Stimulated activated CD8-positive, alpha-beta memory T cell treated with anti-CD3 and anti-CD28 coated beads, Interleukin-15, amount 100 ng/mL, for 1 hour (primary cell): ENCODE results near the gene CDR2L.

Experiments used
- DNase-seq: peaks from one replicate; pipeline ENCODE4 v3.0.0-alpha.2; 2020; ENCODE audit warnings: low read depth

Gene CDR2L

DNA sequence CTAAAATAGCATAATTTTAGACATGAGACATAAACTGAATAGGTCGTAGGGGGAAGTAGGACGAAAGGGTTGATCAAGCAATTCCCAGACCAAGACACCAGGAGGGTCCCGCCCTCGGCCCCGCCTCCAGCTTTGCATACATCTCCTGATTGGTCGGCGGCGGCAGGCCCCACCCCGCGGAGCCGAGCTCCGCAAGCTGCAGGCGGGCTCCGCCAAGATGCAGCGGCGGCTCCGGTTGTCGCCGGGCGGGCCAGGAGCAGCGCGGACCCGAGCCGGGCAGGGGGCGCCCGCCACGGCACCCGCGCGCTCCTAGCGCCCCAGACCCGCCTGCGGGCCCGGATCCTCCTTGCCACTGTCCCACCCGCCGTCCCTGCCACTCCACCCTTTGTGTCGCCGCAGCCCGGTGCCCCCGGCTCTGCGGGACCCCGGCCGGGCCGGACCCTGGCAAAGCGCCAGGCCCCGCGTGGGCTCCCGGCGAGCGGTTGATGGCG lies at the start of gene CDR2L:
CDR2L (plus strand) TSS at position 215 of the 491 bp plus-strand sequence. CDS start 412 bp downstream, outside the sequence.
- peak; percentile 88 for DNase-seq

DNA sequence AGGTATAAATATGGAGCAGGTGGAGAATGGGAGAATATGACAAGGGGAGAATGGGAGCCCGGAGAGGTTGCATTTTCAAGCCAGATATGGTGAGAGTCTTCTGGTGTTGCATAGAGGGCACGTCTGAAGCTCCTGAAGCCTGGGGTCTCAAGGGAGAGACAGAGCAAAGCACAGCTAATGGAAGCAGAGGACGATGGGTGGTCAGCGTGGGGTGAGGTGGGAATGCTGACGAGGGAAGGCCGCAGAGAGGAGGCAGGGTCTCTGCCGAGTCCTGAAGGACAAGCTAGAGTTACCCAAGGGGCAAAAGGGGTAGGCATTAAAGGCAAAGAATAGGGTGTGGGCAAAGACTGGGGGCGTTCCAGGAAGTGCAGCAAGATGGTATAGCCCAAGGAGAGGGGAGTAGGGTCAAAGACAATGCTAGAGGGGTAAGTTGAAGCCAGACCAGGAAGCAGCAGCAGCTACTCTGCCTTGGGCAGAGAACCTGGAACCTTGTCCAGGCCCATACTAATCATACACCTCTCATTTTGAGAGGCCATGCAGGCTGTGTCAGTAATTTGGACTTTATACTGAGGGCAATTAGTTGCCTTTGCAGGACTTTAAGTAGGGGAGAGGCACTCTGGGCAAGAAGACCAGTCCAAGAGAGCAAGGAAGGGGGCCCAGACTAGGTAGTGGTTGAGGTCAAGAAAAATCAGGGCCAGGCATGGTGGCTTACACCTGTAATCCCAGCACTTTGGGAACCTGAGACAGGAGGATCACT lies 49.1 kb upstream of the CDR2L start:
- DNase-seq = no peak

GRCh38 chr17:74939534-74939933 lies 47.9 kb upstream of the CDR2L start:
- DNase-seq = no peak

DNA sequence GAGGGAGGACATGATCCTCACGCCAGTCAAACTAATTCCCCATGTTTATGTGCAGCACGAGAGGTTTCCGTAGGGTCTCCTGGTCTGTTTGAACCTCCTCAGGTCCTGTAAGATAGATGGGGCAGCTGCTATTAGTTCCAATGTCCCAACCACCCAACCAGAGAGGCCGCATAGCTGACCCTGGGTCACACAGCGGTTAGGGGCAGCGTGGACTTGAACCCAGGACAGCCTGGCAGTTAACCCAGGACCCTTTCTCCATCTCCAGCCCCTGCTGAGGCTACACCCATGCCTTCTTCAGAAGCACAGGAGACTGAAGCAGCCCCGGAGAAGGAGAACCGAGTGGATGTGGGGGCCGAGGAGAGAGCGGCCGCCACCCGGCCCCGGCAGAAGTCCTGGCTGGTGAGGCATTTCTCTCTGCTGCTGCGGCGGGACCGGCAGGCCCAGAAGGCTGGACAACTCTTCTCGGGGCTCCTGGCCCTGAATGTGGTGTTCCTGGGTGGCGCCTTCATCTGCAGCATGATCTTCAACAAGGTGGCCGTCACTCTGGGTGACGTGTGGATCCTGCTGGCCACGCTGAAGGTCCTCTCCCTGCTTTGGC lies 46.2 kb upstream of the CDR2L start:
- DNase-seq = no peak

GRCh38 chr17:74943808-74944522 lies 43.5 kb upstream of the CDR2L start:
- DNase-seq = no peak

GRCh38 chr17:74945543-74945942 lies 41.9 kb upstream of the CDR2L start:
- DNase-seq = no peak

DNA sequence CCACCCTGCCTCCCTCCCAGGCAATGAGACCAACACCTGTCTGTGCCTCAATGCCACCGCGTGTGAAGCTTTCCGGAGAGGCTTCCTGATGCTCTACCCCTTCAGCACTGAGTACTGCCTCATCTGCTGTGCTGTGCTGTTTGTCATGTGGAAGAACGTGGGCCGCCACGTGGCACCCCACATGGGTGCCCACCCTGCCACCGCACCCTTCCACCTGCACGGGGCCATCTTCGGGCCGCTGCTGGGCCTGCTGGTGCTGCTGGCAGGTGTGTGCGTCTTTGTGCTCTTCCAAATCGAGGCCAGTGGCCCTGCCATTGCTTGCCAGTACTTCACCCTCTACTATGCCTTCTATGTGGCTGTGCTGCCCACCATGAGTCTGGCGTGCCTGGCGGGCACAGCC lies 40.8 kb upstream of the CDR2L start:
- DNase-seq = no peak

- no peak for DNase-seq
These were observed 40.2 kb upstream of the CDR2L start for GRCh38 chr17:74947041-74947754.

- DNase-seq = no peak
These were observed 37.8 kb upstream of the CDR2L start for GRCh38 chr17:74949455-74950115.

DNA sequence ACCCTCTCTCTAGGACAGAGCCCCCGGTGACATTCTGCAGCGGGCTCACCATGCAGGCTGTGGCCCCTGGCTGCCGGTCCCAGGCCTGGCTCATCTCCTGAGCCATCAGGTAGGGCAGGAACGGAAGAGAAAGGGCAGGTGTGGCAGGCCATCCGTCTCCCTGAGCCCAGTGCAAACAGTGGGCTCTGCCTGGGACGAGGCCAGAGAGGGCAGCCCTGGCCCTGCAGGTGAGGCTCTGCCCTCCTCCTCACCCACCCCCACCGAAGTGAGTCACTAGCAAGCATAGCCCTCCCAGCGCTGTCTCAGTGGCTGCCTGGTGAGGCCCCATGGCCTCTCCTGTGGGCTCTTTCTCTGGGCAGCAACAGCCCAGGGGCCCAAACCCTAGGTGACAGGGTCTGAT lies 37.2 kb upstream of the CDR2L start:
- no peak for DNase-seq

GRCh38 chr17:74951065-74951464 lies 36.4 kb upstream of the CDR2L start:
- no peak for DNase-seq

DNA sequence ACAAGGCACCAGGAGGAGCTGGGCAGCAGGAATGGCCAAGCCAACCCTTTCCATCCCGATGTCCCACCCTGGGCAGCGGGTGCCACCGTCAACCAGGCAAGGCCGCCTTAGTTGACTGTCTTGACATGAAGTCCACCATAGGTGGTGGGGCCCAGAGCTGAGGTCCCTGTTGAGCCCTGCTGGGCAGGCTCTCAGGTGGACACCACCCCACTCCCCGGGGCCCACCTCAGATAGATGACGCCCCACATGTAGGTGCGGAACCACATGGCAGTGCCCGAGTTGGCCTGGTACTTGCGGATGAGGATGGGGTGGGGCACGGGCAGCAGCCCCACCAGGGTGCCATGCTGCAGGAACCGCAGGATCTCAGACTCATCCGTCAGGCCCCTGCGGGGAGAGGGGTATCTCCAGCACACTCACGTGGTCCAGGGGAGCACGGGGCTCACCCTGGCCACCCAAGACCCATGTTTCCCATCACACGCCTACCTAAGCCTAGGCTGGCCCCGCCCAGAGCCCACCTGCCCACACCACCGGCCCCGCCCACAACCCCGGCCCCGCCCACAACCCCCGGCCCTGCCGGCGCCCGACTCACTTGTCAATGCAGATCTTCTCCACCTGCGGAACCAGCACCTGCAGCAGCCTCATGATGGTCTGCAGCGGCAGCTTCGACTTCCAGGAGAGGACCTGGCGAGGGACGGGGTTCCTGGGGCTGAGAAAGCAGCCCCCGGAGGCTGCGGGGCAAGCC lies 35.6 kb upstream of the CDR2L start:
- DNase-seq = no peak

DNA sequence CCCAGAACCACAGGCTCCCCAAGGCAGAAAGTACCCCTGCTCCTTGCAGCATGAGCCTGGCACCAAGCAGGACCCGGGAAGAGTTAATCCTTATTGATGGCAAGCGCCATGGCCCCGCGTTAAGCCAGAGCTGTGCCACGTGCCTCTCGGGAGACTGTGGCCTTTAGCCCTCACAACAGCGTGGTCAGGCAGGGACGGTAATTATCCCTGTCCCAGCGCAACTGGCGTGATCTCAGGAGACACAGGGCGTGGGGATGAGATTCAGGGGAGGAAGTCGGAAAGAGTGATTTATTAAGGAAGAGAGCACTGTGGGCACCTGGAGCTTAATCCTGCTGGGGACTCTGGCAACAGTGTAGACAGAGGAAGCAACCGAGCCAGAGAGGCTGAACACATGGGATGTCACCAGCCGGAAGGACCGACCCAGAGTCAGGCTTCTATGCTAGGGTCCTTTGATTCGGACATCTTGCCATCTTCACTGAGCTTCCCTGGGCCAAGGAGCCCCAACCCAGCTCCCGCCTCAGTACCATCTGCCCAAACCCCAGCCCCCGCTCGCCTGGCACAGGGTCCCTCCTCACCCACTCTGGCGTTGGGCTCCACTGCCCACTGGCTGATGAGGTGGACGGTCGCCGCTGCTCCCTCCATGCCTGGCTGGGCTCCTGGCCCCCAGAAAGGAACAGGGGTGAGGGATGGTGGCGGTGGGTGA lies 34.9 kb upstream of the CDR2L start:
- DNase-seq = no peak

GRCh38 chr17:74953134-74953687 lies 34.2 kb upstream of the CDR2L start:
- no peak for DNase-seq

DNA sequence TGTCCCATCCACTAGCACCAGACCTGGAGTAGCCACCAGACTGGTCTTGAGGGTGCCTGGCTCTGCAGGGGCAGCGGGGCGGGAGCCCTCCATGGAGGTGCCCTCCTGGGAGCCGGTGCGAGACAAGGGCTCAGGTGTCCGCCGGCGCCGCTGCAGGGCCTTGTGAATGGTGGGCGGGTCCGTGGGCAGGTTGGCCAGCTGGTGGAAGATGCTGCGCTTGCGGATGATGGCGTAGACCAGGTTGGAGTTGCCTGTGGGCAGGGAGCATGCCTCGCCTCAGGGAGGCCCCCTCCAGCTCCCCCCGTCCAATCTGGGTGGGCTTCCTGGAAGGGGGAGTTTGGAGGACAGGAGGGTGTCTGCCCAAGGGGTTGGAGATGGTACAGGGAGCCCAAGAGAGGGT lies 33.3 kb upstream of the CDR2L start:
- no peak for DNase-seq

GRCh38 chr17:74954665-74955421 lies 32.6 kb upstream of the CDR2L start:
- DNase-seq = no peak

DNA sequence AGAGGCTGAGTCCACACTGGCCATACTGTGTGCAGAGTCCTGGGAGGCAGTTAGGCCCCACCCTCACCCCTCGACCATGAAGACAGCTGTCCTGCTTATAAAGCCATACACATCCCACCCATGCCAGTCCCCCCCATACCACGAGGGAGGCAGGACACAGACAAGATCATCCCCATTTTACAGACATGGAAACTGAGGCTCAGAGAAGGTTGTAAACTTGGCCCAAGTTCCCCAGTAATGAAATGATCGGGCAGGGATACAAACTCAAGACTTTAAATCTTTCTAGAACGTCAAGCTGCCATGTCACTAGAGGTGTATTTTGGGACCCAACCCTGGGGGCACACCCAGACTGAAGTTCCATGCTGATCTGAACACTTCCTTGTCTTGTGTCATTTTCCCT lies 31.3 kb upstream of the CDR2L start:
- DNase-seq = no peak

GRCh38 chr17:74957935-74958740 lies 29.3 kb upstream of the CDR2L start:
- DNase-seq = peak; percentile 73
